ENCODE results near the gene C6orf136.
"Not testable (repeated sequence)": the region's sequence is repeated elsewhere in the genome, so short reads cannot be mapped to it uniquely, and the experiment has no call there.

The C6orf136 gene

DNA sequence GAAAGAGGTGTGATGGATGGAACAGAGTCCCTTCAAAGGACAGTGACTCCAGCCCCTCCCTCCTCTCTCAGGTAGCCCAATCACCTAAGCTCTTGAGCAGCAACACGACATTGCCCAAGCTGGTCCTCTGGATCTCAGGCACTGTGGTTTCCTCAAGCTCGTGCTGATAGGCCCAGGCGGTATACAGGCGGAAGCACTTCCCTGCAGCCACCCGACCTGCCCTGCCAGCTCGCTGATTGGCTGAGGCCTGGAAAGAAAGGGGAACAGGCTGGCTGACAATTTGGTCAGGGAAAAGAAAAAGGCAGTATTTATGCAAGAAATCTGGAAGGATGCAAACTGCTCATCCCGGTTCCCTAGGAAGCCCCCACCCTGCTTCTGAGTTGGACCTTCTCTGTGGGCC, 9.6 kb downstream of the C6orf136 start:
- TF ChIP-seq POLR2A (IDR thresholded peaks at IDR 0.05; ENCODE audit: extremely low read depth, insufficient read length) (no peak), CTCF (IDR thresholded peaks at IDR 0.05; ENCODE audit: low read depth, low read length) (no peak), MYC (IDR thresholded peaks at IDR 0.05; ENCODE audit: low read depth, low read length) (no peak)
- TF ChIP-seq, protein P1, sequence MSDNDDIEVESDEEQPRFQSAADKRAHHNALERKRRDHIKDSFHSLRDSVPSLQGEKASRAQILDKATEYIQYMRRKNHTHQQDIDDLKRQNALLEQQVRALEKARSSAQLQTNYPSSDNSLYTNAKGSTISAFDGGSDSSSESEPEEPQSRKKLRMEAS (IDR thresholded peaks at IDR 0.05; ENCODE audit: low read depth, low read length): no peak
- DNase-seq (ENCODE audit: low read depth): peak; percentile 12

DNA sequence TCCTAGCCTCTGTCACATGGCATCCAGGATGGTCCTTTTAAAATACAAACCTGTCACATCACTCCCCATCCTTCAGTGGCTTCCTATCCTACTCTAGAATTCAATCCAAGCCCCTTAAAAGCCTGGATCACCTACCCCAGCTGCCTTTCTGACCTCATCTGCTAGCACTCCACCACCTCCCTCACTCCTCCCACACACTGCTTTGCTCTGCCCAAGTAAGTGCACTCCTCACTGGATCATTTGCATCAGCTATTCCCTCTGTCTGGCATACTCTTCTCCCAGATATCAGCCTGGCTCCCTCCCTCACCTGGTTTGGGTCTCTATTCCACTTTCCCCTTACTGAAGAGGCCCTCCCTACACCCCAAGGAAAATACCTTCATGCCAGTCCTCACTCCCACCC, 10.5 kb downstream of the C6orf136 start:
- no peak for DNase-seq (ENCODE audit: low read depth)
- no peak overlapping the region for H3K4me3 ChIP-seq (ENCODE audit: low read depth, low read length)
- no peak for TF ChIP-seq CTCF (IDR thresholded peaks at IDR 0.05; ENCODE audit: low read depth, low read length)
- TF ChIP-seq, protein P1 (IDR thresholded peaks at IDR 0.05; ENCODE audit: low read depth, low read length): no peak
- TF ChIP-seq MYC (IDR thresholded peaks at IDR 0.05; ENCODE audit: low read depth, low read length): no peak
- TF ChIP-seq POLR2A (IDR thresholded peaks at IDR 0.05; ENCODE audit: extremely low read depth, insufficient read length): no peak

More for the DNA sequence above, 9.6 kb downstream of the C6orf136 start:
- no peak overlapping the region for H3K4me3 ChIP-seq (ENCODE audit: low read depth, low read length)

DNA sequence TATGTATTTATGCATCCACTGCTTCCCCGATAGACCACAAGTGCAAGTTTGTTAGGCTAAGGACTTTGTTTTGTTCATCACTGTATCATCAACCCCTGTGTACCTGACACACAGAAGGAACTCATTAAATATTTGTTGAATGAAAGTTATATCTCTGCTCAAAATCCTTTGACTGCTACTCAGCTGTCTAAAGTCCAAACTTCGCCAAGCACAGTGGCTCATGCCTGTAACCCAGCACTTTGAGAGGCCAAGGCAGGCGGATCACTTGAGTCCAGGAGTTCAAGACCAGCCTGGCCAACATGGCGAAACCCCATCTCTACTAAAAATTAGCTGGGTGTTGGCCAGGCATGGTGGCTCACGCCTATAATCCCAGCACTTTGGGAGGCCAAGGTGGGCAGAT, 11.0 kb downstream of the C6orf136 start:
- DNase-seq (ENCODE audit: low read depth); H3K4me3 ChIP-seq (ENCODE audit: low read depth, low read length): not testable (repeated sequence)

GRCh38 chr6:30664994-30665767, 18.2 kb downstream of the C6orf136 start:
- TF ChIP-seq, protein P1 (IDR thresholded peaks at IDR 0.05; ENCODE audit: low read depth, low read length): no peak
- TF ChIP-seq CTCF (IDR thresholded peaks at IDR 0.05; ENCODE audit: low read depth, low read length) (no peak), MYC (IDR thresholded peaks at IDR 0.05; ENCODE audit: low read depth, low read length) (no peak), POLR2A (IDR thresholded peaks at IDR 0.05; ENCODE audit: extremely low read depth, insufficient read length) (no peak)

DNA sequence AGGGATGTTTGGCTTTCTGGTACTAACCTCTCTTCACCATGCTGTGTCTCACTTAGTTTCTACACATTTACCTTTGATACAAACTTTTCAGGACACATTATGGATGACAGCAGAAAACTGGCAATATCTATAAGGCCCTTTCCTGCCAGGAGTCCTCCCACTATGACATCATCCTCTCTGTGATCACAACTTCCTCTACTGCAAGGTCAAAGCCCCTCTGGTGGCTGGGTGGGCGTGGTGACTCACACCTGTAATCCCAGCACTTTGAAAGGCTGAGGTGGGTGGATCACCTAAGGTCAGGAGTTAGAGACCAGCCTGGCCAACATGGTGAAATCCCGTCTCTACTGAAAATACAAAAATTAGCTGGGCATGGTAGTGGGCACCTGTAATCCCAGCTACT, 19.4 kb downstream of the C6orf136 start:
- peak; percentile 55 for DNase-seq (ENCODE audit: low read depth)
- not testable (repeated sequence) for H3K4me3 ChIP-seq (ENCODE audit: low read depth, low read length)

More at GRCh38 chr6:30664994-30665767, 18.2 kb downstream of the C6orf136 start:
- no peak overlapping the region for H3K4me3 ChIP-seq (ENCODE audit: low read depth, low read length)
- no peak for DNase-seq (ENCODE audit: low read depth)

- H3K4me3 ChIP-seq (ENCODE audit: low read depth, low read length): no peak overlapping the region
- peak; percentile 31 for DNase-seq (ENCODE audit: low read depth)
- TF ChIP-seq CTCF (IDR thresholded peaks at IDR 0.05; ENCODE audit: low read depth, low read length): peak; percentile 16
- TF ChIP-seq POLR2A (IDR thresholded peaks at IDR 0.05; ENCODE audit: extremely low read depth, insufficient read length): no peak
- TF ChIP-seq MYC (IDR thresholded peaks at IDR 0.05; ENCODE audit: low read depth, low read length): no peak
- TF ChIP-seq, protein P1 (IDR thresholded peaks at IDR 0.05; ENCODE audit: low read depth, low read length): no peak
Measured at GRCh38 chr6:30670760-30671527, 24.0 kb downstream of the C6orf136 start.
